ENCODE measurements around the gene GFER. TPM values are rescaled to one million over a fixed set of nuclear protein-coding genes. Genes with fewer than 3 reads are reported as not detected.

The GFER gene
- total and polyA plus RNA-seq, 11 donors, result 18.0 to 51.1 (median 23.8) TPM

- peaks cover 0 to 17% (median 0%) of the 10 kb centered on the region in 9 donors for H3K27me3 ChIP-seq
- DNase-seq (peak in 1 of 5 donors; percentile 8), ATAC-seq (no peak)
- H3K4me3 ChIP-seq, result peak overlapping the region; percentile 17 to 98 (median 84)
- H3K27ac ChIP-seq, result peak overlapping the region; percentile 3 to 98 (median 92)
- H3K4me1 ChIP-seq, result peaks cover 0 to 83% (median 40%) of the 10 kb centered on the region in 12 donors
- intact Hi-C loops (cut with DNase I), result loop anchor here in 3 of 10 donors (2.0 to 10.0 kb wide), 2 partner anchors 18 to 56 kb away; partner anchors contain the start of genes NTHL1 (in 1 of the 3) and TSC2 (in 1 of the 3)
- no peak for TF ChIP-seq POLR2A (IDR thresholded peaks at IDR 0.05)
- no peak for TF ChIP-seq CTCF (IDR thresholded peaks at IDR 0.05)
- 51 to 70% (median 66%) methylated on average over 9 to 18 of the region's 18 CpGs for WGBS, 4 donors
- H3K9me3 ChIP-seq, result no peaks in the 10 kb centered on the region
- peaks cover 0 to 29% (median 7%) of the 10 kb centered on the region in 9 donors for H3K36me3 ChIP-seq
Measured at GRCh38 chr16:2028620-2029220, 44.7 kb downstream of the GFER start.

GRCh38 chr16:2029350-2029749 lies 45.4 kb downstream of the GFER start:
- peak overlapping the region; percentile 81 to 98 (median 92) for H3K27ac ChIP-seq
- peaks cover 0 to 17% (median 0%) of the 10 kb centered on the region in 9 donors for H3K27me3 ChIP-seq
- no peaks in the 10 kb centered on the region for H3K9me3 ChIP-seq
- H3K4me3 ChIP-seq, result peak overlapping the region; percentile 17 to 98 (median 84)
- intact Hi-C loops (cut with DNase I), result loop anchor here in 3 of 10 donors (2.0 to 10.0 kb wide), 2 partner anchors 17 to 55 kb away; partner anchors contain the start of genes NTHL1 (in 1 of the 3) and TSC2 (in 1 of the 3)
- DNase-seq (peak in 3 of 5 donors; percentile 32 to 50 (median 40)), ATAC-seq (no peak)
- TF ChIP-seq POLR2A (IDR thresholded peaks at IDR 0.05) (no peak), CTCF (IDR thresholded peaks at IDR 0.05) (no peak)
- H3K4me1 ChIP-seq, result peaks cover 0 to 81% (median 37%) of the 10 kb centered on the region in 12 donors
- WGBS, 4 donors, result 57 to 71% (median 67%) methylated on average over 10 to 22 of the region's 22 CpGs
- H3K36me3 ChIP-seq, result peaks cover 0 to 33% (median 7%) of the 10 kb centered on the region in 9 donors

GRCh38 chr16:2030036-2030435 lies 46.0 kb downstream of the GFER start:
- Histone ChIP-seq H3K27me3 (peaks cover 0 to 17% (median 0%) of the 10 kb centered on the region in 9 donors), H3K4me1 (peaks cover 0 to 79% (median 38%) of the 10 kb centered on the region in 12 donors), H3K9me3 (no peaks in the 10 kb centered on the region), H3K27ac (peak overlapping the region; percentile 81 to 98 (median 92)), H3K36me3 (peaks cover 0 to 38% (median 7%) of the 10 kb centered on the region in 9 donors), H3K4me3 (peak overlapping the region; percentile 17 to 98 (median 84))
- 63 to 77% (median 73%) methylated on average over 5 to 11 of the region's 11 CpGs for WGBS, 4 donors
- intact Hi-C loops (cut with DNase I), result no loop called here
- TF ChIP-seq CTCF (IDR thresholded peaks at IDR 0.05) (no peak), POLR2A (IDR thresholded peaks at IDR 0.05) (no peak)
- ATAC-seq (no peak), DNase-seq (no peak)

- 58 to 65% (median 60%) methylated on average over 11 of the region's 11 CpGs for WGBS, 4 donors
- DNase-seq (peak; percentile 76 to 86 (median 82)), ATAC-seq (peak; percentile 15 to 68 (median 32))
- H3K4me1 ChIP-seq, result peaks cover 0 to 79% (median 40%) of the 10 kb centered on the region in 12 donors
- H3K27me3 ChIP-seq, result peaks cover 0 to 16% (median 0%) of the 10 kb centered on the region in 9 donors
- TF ChIP-seq CTCF (IDR thresholded peaks at IDR 0.05) (no peak), POLR2A (IDR thresholded peaks at IDR 0.05) (no peak)
- H3K36me3 ChIP-seq, result peaks cover 0 to 48% (median 16%) of the 10 kb centered on the region in 9 donors
- intact Hi-C loops (cut with DNase I), result no loop called here
- H3K9me3 ChIP-seq, result no peaks in the 10 kb centered on the region
- H3K4me3 ChIP-seq, result peak overlapping the region in 11 of 12 donors; percentile 70 to 98 (median 89)
- H3K27ac ChIP-seq, result peak overlapping the region; percentile 81 to 98 (median 92)
Measured at GRCh38 chr16:2031081-2031577, 47.1 kb downstream of the GFER start.
